ENCODE measurements around the gene DDIT3.
A peak's percentile ranks its signal among the peaks of the same experiment; 100 is the strongest.

DDIT3 gene

DNA sequence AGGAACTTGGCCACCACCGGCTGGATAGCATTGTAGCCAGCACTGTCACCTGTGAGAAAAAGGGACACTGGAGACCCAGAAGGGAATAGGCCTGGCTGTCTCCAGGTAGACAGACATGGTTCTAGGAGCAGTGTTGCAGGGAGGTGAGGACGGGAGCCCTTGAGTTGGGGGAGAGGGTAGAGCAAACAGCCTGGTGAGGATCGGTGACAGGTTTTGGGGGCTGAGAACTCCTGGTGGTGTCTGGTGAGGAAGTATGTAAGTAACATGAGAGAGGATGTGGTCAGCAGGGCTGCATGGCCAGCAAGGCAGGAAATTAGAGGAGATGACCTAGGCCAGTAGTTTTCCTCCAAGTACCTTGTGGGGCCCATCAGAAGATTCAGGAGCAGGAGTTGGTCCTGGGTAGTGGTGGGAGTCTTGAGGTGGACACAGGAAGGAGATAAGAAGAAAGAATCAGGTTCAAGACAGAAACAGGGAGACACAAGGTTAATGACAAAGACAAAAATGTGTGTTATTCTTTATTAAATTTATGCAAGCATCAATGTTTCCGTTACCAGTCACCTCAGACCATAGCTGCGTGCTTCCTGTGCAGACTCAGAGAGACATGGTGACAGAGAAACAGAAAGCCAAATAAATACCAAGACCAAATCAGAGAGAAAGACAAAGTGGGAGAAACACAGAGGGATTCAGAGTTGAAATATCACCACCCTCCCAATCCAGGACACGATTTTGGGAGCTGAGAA is 40.8 kb downstream of the DDIT3 start, which contains the start of gene ARHGAP9:
TSS of gene ARHGAP9 (minus strand) at position 491 of the 740 bp plus-strand sequence. CDS start at position 31, 460 bp downstream.
- peak; percentile 58 to 67 for DNase-seq

DNA sequence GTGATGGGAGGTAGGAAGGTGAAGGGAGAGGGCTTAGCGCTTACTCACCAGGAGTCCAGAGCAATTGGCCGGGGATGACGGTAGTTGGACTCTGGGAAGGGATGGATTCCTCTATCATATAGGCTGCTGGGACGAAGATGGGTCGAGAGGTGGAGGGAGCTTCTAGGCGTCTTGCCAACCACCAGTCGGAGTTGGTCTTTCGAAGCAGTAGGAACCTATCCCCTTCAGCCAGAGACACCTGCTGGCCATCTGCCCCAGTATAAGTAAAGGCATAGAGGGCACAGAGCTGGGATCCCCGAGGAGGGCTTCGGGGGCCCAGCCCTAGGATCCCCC is 41.3 kb downstream of the DDIT3 start:
- DNase-seq, result no peak

DNA sequence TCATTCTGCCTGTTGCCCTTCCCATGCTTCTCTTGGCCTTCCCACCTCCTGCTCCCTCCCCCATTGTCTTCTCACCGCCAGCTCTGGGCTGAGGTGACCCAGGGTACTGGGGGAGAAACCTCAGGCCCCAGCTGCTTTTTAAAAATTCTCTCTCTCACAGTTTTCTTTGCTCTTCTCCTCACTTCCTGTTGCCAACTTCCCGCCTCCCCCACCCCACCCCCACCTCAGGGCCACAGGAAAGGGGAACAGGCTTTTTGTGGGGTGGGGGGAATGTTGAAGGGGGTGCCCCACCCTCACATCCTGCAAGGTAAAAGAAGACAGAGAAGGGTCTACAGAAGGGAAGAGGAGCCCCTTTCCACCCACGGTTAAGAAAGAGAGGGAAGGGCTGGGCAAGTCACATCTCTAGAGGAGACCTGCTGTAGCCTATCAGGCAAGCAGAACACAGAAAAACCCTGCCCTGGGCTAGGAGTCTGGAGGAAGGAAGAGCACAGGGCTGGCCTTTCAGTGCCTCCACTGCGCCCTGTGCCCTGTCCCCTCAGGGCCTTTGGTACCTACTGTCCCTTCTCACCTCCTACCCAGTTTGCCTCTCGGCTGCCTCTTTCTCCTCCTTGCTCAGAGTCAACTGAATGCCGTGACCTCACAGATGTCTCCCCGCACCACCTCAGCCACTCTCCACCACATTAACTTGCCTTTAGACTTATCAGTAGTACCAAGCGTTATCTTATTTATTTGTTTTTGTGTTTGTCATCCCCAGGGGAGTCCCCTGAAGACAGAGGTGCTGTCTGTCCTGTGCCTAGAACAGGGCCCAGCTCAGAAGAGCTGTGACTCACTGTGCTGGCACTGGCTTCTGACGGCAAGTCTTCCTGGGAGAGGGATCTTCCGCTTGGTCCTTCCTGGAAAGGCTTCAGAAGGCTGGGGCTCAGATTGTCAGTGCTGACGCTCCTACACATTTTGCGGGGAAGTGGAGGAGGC is 42.3 kb downstream of the DDIT3 start:
- peak; percentile 60 to 61 for DNase-seq

DNA sequence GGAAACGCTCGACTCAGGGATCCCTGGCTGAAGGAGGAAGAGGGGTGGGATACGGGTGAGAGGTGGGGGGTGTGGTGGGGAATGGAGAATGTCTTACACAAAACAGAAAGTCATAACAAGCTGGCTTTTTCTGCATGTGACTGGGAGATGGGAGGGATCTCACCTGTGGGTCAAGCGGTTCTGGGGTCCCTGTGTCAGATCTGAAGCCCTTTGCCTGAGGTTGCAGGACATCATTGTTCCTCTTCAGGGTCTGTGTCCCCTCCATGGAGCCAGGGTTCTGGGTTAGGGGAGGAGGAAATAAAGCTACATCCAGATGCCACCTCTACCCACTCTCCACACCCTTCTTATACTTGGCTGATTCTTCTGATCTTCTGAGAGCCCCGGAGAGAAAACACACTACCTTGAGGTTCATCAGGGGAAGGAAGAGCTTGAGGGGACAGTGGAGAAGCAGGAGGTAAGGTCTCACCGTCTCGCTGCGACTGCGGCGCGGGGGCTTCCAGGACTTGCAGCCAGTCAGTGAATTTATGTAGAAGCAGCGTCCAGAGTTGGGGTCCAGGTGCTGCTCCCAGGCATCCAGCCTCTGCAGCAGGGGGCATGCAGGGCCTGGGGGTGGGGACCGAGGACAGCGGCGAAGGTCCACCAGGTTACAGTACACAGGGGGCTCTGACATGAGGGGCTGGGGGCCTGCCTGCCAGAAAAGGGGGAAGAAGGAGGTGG is 43.2 kb downstream of the DDIT3 start:
- DNase-seq, result no peak

DNA sequence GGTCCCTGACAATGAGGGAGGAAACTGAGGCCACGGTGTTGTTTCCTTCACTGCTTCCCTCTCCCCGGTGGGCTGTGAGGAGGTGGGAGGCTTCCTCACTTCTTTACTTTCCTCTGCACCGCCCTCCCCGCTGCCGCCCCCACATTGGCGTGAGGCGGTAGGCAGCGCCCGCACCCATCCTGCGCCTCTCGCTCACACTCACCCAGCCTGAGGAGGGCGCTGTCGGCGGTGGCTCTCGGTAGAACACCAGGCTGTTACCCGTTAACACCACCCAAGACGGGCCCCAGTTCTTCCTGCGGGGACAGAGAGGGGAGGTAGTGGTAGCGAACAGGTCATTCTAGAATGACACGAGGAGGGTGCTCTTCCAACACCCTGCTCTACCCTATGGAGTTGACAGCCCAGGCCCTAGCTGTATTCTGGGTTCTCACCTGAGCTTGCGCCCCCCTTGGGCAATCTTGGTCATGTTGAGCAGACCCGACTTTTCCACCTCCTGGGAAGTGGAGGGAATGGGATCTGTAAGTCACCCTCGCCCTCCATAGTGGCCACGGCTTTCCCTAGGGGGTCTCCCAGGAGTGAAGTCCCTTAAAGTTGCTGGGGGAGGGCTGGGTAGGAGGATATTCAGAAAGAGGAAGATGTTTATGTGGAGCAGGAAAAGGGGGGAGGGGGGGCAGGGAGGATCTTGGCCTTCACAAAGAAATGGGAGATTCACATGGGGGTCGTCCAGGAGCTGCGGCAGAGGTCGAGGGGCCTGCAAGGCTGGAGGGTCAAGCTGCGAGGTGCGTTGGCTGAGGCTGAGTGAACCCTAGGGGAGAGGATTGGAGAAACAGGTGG is 43.9 kb downstream of the DDIT3 start:
- peak; percentile 64 to 69 for DNase-seq

DNA sequence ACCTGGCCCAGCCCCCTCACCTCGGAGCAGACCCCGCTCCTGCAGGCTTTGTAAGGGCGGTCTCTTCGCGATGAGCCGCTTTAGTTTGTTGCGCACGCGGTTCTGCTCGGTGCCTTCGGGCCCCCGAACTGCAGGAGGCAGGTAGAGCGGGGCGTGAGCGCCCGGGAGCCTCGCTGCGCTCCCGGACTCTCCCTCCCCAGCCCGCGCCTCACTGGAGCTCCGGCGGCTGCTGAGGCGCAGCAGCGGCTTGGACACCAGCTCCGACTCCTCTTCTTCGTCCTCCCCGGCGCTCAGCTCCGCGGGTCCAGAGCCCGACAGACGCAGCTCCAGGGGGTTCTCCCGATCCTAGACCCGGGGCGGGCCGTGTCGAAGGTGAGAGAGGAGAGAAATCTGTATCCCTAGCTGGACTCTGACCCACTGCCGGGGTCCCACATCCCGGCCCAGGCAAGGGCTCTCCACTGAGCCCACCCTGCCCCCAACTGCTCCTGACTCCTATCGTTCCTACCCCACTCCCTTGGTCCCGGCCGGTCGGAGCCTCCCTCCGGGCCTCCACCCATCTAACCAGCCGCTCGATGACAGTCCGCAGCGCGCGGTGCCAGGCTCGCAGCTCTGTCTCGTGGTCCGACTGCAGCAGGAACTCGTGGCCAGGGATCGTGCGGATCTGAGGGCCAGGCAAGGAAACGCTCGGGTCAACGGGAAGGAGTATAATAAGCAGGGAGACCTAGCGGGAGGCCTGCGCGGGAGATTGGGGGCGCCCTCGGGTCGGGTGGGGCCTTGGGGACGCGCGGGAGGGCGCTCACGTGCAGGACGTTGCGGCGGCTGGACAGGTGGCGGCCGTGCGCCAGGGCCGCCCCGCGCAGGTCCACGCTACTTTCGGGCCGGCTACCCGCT is 44.8 kb downstream of the DDIT3 start:
- DNase-seq, result no peak

DNA sequence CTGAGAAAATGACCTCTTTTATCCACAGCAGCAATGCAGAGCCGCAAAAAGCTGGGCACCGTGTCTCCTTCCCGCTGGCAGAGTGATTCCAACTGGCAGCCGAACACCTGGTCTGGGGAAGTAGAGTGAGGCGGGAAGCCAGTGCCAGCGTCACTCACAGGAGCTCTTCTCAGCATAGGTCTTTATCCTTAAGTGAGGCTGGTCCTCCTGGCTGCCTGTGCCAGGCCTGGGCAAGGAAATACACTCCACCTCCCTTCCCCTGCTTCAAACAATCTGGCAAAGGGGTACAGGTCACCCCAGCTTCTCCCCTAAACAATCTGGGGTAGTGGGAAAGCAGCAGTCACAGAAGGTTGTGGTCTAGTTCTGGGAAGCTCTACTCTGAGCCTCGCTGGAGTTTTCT is 45.5 kb downstream of the DDIT3 start:
- DNase-seq, result no peak

DNA sequence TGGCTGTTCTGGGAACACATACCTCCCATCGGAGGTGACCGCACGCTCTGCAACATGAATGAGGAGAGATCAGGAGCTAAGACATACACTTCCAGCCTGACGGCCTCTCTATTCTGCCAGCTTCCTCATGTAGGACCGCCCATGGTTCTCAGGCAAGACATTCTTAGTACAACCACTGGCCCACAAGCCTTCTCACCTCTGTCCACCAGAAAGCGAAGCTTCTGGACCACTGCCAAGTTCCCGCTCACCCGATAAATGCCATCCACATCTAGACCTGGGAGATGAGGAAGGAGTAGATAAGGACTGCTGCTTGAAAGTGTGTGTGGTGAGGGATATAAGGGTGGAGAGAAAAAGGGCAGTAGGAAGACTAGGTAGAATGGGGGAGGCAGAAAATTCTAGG is 45.9 kb downstream of the DDIT3 start:
- no peak for DNase-seq

DNA sequence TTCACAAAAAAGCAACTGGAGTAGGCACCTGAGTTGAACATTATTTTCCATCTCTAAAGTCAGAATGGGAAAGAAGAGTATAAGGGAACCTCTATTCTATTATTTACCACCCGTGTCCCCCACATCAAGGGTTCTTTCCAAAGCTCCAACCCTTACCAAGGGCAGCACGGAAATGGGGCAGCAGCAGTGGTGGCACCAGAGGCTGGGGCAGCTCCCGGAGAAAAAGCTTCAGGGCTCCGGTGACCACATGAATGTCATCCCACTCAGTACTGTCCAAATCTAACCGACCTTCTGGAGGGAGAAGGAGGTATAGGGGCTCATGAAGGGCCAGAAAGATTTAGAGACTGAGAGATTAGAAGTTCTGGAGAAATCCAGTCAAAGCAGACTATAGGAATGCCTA is 46.4 kb downstream of the DDIT3 start:
- DNase-seq, result no peak

DNA sequence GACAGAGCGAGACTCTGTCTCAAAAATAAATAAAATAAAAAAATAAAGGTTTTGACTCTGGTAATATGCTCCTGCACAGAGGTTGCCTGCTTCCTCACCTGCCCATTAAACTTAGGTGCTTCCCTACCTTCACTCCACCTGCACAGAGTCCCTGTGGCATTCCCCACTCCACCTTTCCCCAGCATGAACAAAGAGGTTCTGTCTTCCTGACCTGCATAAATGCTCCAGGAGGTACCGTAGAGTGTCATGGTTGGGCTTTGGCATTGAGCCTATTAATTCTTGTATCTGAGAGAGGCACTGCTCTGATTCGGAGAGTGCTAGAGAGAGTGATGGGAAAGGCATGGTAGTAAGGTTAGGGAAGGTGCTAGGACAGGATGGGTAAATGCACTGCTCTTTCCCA is 46.9 kb downstream of the DDIT3 start:
- no peak for DNase-seq

DNA sequence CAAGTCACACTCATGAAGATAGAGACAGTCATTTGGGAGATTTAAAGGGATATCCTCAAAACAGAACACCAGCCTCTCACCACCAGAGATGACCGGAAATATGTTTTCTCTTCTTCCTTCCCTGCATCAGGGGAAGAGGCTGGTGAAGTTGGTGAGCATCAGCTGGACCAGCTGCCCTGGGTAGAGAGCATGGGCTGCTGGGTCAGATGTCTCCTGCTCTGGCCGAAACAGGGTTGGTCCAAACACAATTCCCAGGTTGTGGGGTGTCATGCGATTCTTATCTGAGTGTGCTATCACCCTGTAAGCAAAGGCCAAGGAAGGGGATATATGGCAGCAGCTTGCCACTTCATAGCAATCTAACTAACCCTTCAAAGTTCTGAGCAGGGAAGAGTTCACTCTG is 47.9 kb downstream of the DDIT3 start:
- DNase-seq, result no peak

DNA sequence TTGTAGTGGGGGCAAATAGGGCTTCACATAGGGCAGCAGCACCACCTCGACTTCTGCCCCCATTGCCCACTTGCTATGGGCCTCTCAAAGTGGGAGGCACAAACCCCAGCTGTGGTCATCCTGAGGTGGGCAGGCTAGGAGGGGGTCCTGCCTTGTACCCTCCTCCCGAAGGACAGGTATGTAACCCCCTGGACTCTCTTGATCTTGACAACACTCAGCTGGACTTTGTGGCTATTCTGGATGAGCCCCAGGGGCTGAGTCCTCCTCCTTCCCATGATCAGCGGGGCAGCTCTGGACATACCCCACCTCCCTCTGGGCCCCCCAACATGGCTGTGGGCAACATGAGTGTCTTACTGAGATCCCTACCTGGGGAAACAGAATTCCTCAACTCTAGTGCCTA is 48.7 kb downstream of the DDIT3 start:
- DNase-seq, result no peak

DNA sequence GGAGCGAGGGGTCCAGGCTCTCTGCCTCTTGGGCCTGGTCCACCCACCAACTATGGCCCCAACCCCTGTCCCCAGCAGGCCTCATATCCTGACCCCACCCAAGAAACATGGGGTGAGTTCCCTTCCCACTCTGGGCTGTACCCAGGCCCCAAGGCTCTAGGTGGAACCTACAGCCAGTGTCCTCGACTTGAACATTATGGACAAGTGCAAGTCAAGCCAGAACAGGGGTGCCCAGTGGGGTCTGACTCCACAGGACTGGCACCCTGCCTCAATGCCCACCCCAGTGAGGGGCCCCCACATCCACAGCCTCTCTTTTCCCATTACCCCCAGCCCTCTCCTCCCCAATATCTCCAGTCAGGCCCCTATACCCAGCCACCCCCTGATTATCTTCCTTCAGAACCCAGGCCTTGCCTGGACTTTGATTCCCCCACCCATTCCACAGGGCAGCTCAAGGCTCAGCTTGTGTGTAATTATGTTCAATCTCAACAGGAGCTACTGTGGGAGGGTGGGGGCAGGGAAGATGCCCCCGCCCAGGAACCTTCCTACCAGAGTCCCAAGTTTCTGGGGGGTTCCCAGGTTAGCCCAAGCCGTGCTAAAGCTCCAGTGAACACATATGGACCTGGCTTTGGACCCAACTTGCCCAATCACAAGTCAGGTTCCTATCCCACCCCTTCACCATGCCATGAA is 49.2 kb downstream of the DDIT3 start:
- no peak for DNase-seq

DNA sequence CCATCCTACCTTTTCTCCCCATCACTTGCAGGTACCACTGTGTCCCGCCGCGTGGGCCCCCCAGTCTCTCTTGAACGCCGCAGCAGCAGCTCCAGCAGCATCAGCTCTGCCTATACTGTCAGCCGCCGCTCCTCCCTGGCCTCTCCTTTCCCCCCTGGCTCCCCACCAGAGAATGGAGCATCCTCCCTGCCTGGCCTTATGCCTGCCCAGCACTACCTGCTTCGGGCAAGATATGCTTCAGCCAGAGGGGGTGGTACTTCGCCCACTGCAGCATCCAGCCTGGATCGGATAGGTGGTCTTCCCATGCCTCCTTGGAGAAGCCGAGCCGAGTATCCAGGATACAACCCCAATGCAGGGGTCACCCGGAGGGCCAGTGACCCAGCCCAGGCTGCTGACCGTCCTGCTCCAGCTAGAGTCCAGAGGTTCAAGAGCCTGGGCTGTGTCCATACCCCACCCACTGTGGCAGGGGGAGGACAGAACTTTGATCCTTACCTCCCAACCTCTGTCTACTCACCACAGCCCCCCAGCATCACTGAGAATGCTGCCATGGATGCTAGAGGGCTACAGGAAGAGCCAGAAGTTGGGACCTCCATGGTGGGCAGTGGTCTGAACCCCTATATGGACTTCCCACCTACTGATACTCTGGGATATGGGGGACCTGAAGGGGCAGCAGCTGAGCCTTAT is 49.9 kb downstream of the DDIT3 start:
- DNase-seq, result no peak

DNA sequence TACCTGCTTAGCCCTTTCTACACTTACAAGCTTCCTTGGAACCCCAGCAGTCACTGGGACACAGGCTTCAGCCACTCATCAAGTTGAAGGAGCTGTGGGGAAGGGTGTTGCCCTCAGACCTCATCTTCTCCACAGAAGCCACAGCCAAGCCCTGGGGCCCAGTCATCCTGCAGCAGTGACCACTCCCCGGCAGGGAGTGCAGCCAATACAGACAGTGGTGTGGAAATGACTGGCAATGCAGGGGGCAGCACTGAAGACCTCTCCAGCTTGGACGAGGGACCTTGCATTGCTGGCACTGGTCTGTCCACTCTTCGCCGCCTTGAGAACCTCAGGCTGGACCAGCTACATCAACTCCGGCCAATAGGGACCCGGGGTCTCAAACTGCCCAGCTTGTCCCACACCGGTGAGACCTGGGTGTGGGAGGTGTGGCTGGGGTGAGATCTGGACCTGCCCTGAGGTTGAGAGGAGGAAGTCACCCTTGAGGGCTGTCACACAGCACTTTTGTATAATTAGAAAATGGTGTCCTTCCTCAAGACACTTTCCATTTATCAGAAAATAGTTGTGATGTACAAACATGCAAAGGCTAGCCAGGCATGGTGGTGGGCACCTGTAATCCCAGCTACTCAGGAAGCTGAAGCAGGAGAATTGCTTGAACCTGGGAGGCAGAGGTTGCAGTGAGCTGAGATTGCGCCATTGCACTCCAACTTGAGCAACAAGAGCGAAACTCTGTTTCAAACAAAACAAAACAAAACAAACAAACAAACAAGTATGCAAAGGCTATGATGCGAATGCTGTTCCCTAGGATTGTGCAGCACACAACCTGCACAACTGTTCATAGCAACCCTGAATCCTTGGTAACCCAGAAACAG is 50.8 kb downstream of the DDIT3 start:
- DNase-seq, result no peak

DNA sequence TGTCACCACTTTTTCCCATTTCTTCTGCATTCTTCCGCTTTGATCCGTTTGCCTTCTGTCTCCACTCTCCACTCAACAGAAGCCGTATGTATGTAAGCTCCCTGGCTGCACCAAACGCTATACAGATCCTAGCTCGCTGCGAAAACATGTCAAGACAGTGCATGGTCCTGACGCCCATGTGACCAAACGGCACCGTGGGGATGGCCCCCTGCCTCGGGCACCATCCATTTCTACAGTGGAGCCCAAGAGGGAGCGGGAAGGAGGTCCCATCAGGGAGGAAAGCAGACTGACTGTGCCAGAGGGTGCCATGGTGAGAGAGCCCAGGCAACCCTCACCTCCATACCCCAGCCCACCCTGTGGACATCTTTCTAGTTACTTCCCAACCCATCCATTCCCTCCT is 52.4 kb downstream of the DDIT3 start:
- DNase-seq, result no peak

DNA sequence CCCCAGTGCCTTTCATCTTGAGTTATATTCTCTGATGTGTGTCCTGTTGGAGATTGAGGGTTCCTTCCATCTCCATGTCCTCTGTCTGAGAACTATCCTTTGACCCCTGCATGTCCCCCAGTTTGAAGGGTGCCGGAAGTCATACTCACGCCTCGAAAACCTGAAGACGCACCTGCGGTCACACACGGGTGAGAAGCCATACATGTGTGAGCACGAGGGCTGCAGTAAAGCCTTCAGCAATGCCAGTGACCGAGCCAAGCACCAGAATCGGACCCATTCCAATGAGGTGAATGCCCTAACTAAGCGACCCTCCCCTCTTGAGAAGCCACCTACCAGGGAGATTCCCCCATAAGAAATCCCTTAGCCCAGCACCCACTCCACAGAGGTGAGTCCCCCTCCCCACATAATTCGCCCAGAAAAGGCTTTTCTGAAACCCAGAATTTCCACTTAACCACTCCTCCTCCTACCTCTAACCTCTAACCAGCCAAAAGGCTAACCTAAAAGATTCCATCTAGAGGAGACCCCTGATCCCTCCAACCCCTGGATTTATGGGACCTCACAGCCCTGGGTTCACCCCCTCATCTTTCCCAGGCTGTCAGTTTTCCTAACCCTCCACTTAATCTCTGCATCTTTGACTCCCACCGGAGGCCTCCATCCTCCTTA is 53.0 kb downstream of the DDIT3 start:
- no peak for DNase-seq

Measured in activated CD4-positive, alpha-beta T cell treated with anti-CD3 and anti-CD28 coated beads for 4 hours (primary cell).